Transverse colon (tissue), 4 donors: Measurements from ENCODE around the gene DAZAP1.

Experiments used
- EP300 ChIP-seq: sonication (generic); formaldehyde crosslinking; IDR thresholded peaks from one replicate; pipeline ENCODE4 v1.6.1; 2017; ENCODE audit warnings: antibody characterized with exemption, low read depth
- POLR2A ChIP-seq: fragments of 450-650 bp; IDR thresholded peaks from one replicate; pipeline ENCODE4 v1.6.1; 2016; ENCODE audit warnings: antibody characterized with exemption, mild to moderate bottlenecking, moderate library complexity
- POLR2AphosphoS5 ChIP-seq, 3 donors: sonication (generic); formaldehyde crosslinking; IDR thresholded peaks; one replicate each; pipeline ENCODE4 v1.6.1; 2016; ENCODE audit warnings: antibody characterized with exemption in 3 of 3
- TF ChIP-seq, protein P1 (sequence below), 5 experiments: fragments of 200-600 bp in 3 of 5; fragments of 450-650 bp in 2 of 5; sonication (generic) in 3 of 5; IDR thresholded peaks; 1 replicate in 2 of 5; 2 replicates in 3 of 5; pipeline ENCODE4 v1.5.1; 2016 to 2017; ENCODE audit warnings: antibody characterized with exemption in 5 of 5, inconsistent platforms in 3 of 5, mild to moderate bottlenecking in 2 of 5, moderate library complexity in 1 of 5

DNA sequence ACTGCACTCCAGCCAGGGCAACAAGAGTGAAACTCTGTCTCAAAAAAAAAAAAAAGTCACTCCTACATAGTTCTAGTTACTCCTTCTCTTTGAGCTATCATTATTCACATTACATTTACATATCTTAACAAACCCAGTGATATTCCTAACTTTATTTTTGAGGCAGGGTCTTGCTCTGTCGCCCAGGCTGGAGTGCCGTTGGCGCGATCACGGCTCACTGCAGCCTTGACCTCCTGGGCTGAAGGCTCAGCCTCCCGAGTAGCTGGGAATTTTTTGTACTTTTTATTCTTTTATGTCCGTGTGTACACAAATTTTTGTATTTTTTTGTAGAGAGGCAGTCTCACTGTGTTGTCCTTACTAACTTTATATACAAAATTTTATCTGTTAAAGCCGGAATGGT is 30.2 kb downstream of the DAZAP1 start:
- TF ChIP-seq, protein P1, sequence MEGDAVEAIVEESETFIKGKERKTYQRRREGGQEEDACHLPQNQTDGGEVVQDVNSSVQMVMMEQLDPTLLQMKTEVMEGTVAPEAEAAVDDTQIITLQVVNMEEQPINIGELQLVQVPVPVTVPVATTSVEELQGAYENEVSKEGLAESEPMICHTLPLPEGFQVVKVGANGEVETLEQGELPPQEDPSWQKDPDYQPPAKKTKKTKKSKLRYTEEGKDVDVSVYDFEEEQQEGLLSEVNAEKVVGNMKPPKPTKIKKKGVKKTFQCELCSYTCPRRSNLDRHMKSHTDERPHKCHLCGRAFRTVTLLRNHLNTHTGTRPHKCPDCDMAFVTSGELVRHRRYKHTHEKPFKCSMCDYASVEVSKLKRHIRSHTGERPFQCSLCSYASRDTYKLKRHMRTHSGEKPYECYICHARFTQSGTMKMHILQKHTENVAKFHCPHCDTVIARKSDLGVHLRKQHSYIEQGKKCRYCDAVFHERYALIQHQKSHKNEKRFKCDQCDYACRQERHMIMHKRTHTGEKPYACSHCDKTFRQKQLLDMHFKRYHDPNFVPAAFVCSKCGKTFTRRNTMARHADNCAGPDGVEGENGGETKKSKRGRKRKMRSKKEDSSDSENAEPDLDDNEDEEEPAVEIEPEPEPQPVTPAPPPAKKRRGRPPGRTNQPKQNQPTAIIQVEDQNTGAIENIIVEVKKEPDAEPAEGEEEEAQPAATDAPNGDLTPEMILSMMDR (IDR thresholded peaks at IDR 0.05): no peak
- TF ChIP-seq POLR2A (no peak), EP300 (no peak), POLR2AphosphoS5 (IDR thresholded peaks at IDR 0.05) (no peak)
